Measurements from ENCODE around the gene TCF7L2.

DNA sequence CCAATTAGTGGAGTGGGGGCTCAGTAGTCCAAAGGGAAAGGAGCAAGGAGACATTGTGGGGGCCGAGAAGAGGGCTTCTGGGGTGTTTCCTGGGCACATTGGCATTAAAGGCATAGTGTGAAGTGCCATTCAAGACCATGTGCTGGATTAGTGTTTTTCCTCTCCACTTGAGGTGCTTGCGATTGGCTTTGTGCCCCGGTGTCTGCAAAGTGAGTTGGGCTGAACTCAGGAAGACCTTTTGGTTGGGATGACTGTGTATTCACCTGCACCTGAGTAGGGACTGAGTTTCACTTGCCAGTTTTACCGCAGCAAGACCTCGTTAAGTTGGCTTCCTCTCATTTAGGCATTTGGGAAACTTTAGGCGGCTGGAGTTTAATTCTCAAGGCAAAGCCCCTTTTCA, 73.0 kb downstream of the TCF7L2 start:
- TF ChIP-seq, protein P1, sequence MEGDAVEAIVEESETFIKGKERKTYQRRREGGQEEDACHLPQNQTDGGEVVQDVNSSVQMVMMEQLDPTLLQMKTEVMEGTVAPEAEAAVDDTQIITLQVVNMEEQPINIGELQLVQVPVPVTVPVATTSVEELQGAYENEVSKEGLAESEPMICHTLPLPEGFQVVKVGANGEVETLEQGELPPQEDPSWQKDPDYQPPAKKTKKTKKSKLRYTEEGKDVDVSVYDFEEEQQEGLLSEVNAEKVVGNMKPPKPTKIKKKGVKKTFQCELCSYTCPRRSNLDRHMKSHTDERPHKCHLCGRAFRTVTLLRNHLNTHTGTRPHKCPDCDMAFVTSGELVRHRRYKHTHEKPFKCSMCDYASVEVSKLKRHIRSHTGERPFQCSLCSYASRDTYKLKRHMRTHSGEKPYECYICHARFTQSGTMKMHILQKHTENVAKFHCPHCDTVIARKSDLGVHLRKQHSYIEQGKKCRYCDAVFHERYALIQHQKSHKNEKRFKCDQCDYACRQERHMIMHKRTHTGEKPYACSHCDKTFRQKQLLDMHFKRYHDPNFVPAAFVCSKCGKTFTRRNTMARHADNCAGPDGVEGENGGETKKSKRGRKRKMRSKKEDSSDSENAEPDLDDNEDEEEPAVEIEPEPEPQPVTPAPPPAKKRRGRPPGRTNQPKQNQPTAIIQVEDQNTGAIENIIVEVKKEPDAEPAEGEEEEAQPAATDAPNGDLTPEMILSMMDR (IDR thresholded peaks at IDR 0.05; ENCODE audit: insufficient read depth, low read length), result no peak
- TF ChIP-seq, protein P2, sequence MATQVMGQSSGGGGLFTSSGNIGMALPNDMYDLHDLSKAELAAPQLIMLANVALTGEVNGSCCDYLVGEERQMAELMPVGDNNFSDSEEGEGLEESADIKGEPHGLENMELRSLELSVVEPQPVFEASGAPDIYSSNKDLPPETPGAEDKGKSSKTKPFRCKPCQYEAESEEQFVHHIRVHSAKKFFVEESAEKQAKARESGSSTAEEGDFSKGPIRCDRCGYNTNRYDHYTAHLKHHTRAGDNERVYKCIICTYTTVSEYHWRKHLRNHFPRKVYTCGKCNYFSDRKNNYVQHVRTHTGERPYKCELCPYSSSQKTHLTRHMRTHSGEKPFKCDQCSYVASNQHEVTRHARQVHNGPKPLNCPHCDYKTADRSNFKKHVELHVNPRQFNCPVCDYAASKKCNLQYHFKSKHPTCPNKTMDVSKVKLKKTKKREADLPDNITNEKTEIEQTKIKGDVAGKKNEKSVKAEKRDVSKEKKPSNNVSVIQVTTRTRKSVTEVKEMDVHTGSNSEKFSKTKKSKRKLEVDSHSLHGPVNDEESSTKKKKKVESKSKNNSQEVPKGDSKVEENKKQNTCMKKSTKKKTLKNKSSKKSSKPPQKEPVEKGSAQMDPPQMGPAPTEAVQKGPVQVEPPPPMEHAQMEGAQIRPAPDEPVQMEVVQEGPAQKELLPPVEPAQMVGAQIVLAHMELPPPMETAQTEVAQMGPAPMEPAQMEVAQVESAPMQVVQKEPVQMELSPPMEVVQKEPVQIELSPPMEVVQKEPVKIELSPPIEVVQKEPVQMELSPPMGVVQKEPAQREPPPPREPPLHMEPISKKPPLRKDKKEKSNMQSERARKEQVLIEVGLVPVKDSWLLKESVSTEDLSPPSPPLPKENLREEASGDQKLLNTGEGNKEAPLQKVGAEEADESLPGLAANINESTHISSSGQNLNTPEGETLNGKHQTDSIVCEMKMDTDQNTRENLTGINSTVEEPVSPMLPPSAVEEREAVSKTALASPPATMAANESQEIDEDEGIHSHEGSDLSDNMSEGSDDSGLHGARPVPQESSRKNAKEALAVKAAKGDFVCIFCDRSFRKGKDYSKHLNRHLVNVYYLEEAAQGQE (IDR thresholded peaks at IDR 0.05; ENCODE audit: insufficient replicate concordance, low read depth), result no peak
- TF ChIP-seq POLR2AphosphoS5 (IDR thresholded peaks at IDR 0.05; ENCODE audit: low read depth) (no peak), SPI1 (IDR thresholded peaks at IDR 0.05; ENCODE audit: borderline replicate concordance, low read depth) (no peak), GABPA (IDR thresholded peaks at IDR 0.05; ENCODE audit: low read depth) (no peak)
